ENCODE data around the gene EPM2AIP1.
A peak's percentile ranks its signal among the peaks of the same experiment; 100 is the strongest.

EPM2AIP1 gene

GRCh38 chr3:37014620-37015019, 21.7 kb upstream of the EPM2AIP1 start:
- TF ChIP-seq, protein P1, sequence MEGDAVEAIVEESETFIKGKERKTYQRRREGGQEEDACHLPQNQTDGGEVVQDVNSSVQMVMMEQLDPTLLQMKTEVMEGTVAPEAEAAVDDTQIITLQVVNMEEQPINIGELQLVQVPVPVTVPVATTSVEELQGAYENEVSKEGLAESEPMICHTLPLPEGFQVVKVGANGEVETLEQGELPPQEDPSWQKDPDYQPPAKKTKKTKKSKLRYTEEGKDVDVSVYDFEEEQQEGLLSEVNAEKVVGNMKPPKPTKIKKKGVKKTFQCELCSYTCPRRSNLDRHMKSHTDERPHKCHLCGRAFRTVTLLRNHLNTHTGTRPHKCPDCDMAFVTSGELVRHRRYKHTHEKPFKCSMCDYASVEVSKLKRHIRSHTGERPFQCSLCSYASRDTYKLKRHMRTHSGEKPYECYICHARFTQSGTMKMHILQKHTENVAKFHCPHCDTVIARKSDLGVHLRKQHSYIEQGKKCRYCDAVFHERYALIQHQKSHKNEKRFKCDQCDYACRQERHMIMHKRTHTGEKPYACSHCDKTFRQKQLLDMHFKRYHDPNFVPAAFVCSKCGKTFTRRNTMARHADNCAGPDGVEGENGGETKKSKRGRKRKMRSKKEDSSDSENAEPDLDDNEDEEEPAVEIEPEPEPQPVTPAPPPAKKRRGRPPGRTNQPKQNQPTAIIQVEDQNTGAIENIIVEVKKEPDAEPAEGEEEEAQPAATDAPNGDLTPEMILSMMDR (IDR thresholded peaks at IDR 0.05; ENCODE audit: low read depth, low read length): no peak
- no peak for DNase-seq (ENCODE audit: low read depth, low spot score)
- in situ Hi-C loops (cut with HindIII; ENCODE audit: low sequenced_read_pairs): no loop called here
- no peak overlapping the region for H3K4me3 ChIP-seq (ENCODE audit: low read depth, low read length)

DNA sequence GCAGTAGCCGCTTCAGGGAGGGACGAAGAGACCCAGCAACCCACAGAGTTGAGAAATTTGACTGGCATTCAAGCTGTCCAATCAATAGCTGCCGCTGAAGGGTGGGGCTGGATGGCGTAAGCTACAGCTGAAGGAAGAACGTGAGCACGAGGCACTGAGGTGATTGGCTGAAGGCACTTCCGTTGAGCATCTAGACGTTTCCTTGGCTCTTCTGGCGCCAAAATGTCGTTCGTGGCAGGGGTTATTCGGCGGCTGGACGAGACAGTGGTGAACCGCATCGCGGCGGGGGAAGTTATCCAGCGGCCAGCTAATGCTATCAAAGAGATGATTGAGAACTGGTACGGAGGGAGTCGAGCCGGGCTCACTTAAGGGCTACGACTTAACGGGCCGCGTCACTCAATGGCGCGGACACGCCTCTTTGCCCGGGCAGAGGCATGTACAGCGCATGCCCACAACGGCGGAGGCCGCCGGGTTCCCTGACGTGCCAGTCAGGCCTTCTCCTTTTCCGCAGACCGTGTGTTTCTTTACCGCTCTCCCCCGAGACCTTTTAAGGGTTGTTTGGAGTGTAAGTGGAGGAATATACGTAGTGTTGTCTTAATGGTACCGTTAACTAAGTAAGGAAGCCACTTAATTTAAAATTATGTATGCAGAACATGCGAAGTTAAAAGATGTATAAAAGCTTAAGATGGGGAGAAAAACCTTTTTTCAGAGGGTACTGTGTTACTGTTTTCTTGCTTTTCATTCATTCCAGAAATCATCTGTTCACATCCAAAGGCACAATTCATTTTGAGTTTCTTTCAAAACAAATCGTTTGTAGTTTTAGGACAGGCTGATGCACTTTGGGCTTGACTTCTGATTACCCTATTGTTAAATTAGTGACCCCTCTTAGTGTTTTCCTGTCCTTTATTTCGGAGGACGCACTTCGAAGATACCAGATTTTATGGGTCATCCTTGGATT, 674 bp upstream of the EPM2AIP1 start, which contains the start of gene MLH1:
MLH1 (plus strand) TSS at position 193 of the 958 bp plus-strand sequence; CDS start at position 223, 30 bp downstream.
- in situ Hi-C loops (cut with HindIII; ENCODE audit: low sequenced_read_pairs): no loop called here
- TF ChIP-seq, protein P1 (IDR thresholded peaks at IDR 0.05; ENCODE audit: low read depth, low read length): no peak
- peak within 1 kb of the TSS; percentile 71 for H3K4me3 ChIP-seq (ENCODE audit: low read depth, low read length)
- peak; percentile 100 for DNase-seq (ENCODE audit: low read depth, low spot score)

- peak; percentile 72 for DNase-seq (ENCODE audit: low read depth, low spot score)
- H3K4me3 ChIP-seq (ENCODE audit: low read depth, low read length): peak overlapping the region; percentile 63
- TF ChIP-seq, protein P1 (IDR thresholded peaks at IDR 0.05; ENCODE audit: low read depth, low read length): no peak
- in situ Hi-C loops (cut with HindIII; ENCODE audit: low sequenced_read_pairs): no loop called here
These were observed 767 bp downstream of the EPM2AIP1 start for GRCh38 chr3:36991923-36992805.

DNA sequence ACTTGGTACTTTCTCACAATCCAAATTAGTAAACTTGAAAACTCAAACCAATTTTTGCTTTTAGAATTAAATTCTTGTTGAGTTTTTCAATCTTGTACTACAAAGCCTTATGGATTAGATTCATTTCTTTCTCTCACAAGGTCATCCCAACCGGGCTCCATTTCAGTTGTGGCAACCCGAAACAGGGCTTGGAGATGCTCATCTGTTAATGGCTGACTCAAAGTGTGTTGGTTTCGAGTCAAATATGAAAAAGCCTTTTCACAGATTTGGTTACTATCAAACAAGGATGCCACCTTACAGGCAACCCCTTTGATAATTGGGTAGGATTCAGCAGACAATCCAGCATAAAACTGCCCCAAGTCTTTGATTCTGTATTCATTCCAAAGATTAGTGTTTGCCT, 1.8 kb downstream of the EPM2AIP1 start:
- TF ChIP-seq, protein P1 (IDR thresholded peaks at IDR 0.05; ENCODE audit: low read depth, low read length): no peak
- H3K4me3 ChIP-seq (ENCODE audit: low read depth, low read length): peak overlapping the region; percentile 63
- in situ Hi-C loops (cut with HindIII; ENCODE audit: low sequenced_read_pairs): no loop called here
- no peak for DNase-seq (ENCODE audit: low read depth, low spot score)

DNA sequence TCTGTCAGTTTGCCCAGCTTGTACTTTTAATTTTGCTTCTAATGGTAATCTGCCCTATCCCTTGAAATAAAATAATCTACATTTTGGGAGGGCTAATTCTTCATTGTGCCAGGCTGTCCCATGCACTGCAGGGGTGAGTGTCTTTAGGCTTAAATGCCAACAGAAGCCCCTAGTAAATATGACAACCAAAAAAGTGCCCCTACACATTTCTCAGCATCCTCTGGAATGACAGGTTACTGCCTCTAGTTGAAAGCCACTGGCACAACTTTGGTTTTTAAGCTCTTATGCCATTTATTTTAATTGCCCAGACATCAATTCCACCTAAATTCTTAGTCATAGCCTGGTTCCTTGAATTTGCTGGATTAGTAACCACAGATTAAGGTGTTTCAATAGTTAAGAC, 3.4 kb downstream of the EPM2AIP1 start:
- TF ChIP-seq, protein P1 (IDR thresholded peaks at IDR 0.05; ENCODE audit: low read depth, low read length): no peak
- H3K4me3 ChIP-seq (ENCODE audit: low read depth, low read length): no peak overlapping the region
- in situ Hi-C loops (cut with HindIII; ENCODE audit: low sequenced_read_pairs): no loop called here
- no peak for DNase-seq (ENCODE audit: low read depth, low spot score)

- no peak for DNase-seq (ENCODE audit: low read depth, low spot score)
- H3K4me3 ChIP-seq (ENCODE audit: low read depth, low read length): no peak overlapping the region
- TF ChIP-seq, protein P1 (IDR thresholded peaks at IDR 0.05; ENCODE audit: low read depth, low read length): no peak
- in situ Hi-C loops (cut with HindIII; ENCODE audit: low sequenced_read_pairs): no loop called here
These were observed 3.9 kb downstream of the EPM2AIP1 start for GRCh38 chr3:36989005-36989404.

Data from astrocyte of the spinal cord (primary cell).